ENCODE data around the gene PPM1B.
"Not testable (repeated sequence)": the region's sequence is repeated elsewhere in the genome, so short reads cannot be mapped to it uniquely, and the experiment has no call there.

Gene PPM1B

GRCh38 chr2:44200759-44201158 is 32.1 kb downstream of the PPM1B start:
- no peak for DNase-seq (ENCODE audit: low read depth in 3 of 3)

GRCh38 chr2:44201648-44202165 is 33.0 kb downstream of the PPM1B start:
- no peak for DNase-seq (ENCODE audit: low read depth in 3 of 3)

- no peak for DNase-seq (ENCODE audit: low read depth in 3 of 3)
Measured at GRCh38 chr2:44203542-44203941, 34.9 kb downstream of the PPM1B start.

- no peak for DNase-seq (ENCODE audit: low read depth in 3 of 3)
Measured at GRCh38 chr2:44205169-44205568, 36.5 kb downstream of the PPM1B start.

GRCh38 chr2:44207102-44207501 is 38.4 kb downstream of the PPM1B start:
- DNase-seq (ENCODE audit: low read depth in 3 of 3) = no peak

GRCh38 chr2:44207648-44208047 is 39.0 kb downstream of the PPM1B start:
- DNase-seq (ENCODE audit: low read depth in 3 of 3) = not testable (repeated sequence)

- no peak for DNase-seq (ENCODE audit: low read depth in 3 of 3)
Measured at GRCh38 chr2:44210362-44210761, 41.7 kb downstream of the PPM1B start.

DNA sequence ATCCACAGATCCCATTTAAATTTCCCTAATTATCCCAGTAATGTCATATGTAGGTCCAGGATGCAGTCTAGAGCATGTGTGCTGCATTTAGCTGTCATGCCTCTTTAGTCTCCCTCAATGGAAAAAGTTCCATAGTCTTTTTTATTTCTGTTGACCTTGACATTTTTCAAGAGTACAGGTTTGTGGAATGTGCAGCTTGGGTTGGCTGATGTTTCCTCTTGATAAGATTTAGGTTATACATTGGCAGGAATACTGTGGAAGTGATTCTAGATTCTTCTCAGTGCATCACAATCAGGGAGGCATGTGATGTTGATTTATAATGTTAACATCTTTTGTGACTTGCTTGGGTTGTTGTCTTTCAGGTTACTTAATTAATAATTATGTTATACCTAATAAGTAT is 42.5 kb downstream of the PPM1B start:
- no peak for DNase-seq (ENCODE audit: low read depth in 3 of 3)

GRCh38 chr2:44212302-44212701 is 43.6 kb downstream of the PPM1B start:
- DNase-seq (ENCODE audit: low read depth in 3 of 3) = no peak

DNA sequence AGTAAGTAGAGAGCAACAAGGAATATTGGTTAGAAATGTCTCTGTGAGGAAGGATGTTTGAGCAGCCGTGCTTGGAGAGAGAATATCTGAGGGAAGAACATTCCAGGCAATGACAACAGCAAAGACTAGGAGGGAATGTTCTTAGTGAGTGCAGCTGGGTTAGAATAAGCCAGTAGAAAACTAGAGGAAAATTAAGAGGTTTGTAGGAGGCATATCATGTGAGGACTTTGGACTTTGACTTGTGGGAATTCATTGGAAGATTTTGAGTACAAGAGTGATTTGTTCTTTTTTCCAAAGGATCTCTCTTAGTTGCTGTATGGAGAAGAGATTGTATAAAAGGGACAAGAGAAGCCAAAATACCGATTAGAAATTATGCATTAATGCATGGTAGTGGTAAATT is 47.2 kb downstream of the PPM1B start:
- no peak for DNase-seq (ENCODE audit: low read depth in 3 of 3)

- no peak for DNase-seq (ENCODE audit: low read depth in 3 of 3)
Measured at GRCh38 chr2:44218771-44219170, 50.1 kb downstream of the PPM1B start.

DNA sequence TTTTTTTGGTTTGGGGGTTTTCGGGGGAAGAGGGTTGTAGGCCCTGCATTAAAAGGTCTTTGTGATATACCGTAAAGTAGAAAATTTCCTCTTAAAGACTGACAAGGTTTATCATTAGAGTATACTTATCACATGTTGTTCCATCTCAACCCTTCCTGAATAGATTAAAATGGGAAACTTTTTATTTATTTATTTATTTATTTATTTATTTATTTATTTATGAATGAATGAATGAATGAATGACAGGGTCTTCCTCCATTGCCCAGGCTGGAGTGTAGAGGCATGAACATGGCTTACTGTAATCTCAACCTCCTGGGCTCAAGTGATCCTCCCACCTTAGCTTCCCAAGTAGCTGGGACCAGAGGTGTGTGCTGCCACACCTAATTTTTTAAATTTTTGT is 58.1 kb downstream of the PPM1B start:
- no peak for DNase-seq (ENCODE audit: low read depth in 3 of 3)

- DNase-seq (ENCODE audit: low read depth in 3 of 3) = no peak
Measured at GRCh38 chr2:44230378-44230777, 61.7 kb downstream of the PPM1B start.

DNA sequence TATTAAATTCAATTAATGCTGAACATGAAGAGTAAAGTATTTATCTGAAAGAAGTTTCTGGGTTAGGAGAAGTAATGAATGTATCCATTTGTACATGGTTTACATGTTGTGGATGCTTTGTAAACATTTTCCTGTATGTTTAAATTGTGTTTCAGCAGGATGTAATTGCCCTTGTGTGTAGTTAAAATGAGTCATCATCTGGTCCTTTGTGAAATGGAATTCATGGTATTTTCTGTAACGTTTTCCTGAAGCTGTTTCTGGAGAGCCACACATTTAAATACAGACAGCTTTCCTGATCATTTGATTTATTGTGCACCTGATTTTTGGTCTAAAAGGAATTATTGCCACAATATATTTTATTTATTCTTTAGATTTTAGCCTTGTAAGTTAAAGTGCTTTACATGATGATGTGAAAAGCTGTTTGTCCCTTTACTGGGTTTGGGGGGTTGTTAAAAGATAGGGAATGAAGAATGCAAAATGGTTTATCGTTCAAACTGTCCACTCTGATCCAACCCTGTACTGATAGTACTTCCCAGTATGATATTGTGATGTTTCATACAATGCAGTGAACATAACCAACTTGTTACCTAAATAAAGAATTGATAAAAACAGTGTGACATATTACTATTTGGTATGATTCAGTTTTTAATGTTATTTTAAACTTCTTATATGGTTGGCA is 64.9 kb downstream of the PPM1B start:
- DNase-seq (ENCODE audit: low read depth in 3 of 3) = no peak

- no peak for DNase-seq (ENCODE audit: low read depth in 3 of 3)
Measured at GRCh38 chr2:44237221-44237620, 68.5 kb downstream of the PPM1B start.

DNA sequence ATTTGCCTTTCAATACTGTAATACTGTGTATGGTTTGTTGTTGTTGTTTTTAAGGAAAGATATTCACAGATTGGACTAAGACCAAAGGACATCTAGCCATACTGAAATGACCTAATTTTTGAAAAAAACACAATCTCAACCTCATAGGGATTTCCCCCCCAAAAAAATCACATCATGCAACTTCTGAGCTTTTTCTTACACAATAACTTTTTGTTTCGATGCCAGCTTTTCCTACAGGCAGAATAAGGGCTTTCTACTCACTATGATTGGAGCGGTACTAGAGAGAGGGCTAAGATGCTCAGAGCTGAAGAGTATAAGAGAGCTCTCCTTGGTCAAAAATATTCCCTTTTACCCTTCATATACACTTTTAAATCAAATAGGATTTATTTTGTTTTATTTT is 74.2 kb downstream of the PPM1B start:
- no peak for DNase-seq (ENCODE audit: low read depth in 3 of 3)

DNA sequence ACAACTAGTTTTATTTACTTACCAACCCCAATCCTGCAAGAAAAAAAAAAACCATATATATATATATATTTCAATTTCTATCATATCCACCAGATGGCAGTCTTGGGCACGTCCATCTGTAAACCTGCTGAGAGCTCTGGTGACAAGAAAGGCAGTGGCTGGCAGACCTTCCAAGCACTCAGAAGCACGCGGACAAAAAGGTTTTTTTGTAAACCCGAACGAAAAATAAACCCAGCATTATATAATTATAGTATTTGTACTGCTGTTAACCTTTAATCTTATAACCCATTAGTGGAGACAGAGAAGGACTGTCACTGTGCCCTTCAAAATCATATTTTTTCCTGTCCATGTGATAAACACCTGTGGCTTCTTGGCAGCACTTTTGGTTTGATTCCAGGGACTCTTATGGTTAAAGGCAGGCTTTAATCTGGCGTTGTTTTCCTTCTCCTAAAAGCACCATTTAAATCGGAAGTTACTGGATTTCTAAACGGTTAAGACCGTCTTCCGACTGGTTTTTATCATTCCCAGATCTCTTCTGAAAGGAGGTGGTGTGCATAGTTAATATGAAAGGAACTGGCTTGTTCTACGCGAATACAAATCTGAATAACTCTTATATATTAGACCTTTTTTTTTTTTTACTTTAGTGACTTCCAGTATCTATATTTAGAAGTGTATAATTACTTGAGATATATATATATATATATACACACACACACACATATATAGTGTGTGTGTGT is 75.6 kb downstream of the PPM1B start:
- DNase-seq (ENCODE audit: low read depth in 3 of 3) = peak; percentile 17 to 39 (median 24)

DNA sequence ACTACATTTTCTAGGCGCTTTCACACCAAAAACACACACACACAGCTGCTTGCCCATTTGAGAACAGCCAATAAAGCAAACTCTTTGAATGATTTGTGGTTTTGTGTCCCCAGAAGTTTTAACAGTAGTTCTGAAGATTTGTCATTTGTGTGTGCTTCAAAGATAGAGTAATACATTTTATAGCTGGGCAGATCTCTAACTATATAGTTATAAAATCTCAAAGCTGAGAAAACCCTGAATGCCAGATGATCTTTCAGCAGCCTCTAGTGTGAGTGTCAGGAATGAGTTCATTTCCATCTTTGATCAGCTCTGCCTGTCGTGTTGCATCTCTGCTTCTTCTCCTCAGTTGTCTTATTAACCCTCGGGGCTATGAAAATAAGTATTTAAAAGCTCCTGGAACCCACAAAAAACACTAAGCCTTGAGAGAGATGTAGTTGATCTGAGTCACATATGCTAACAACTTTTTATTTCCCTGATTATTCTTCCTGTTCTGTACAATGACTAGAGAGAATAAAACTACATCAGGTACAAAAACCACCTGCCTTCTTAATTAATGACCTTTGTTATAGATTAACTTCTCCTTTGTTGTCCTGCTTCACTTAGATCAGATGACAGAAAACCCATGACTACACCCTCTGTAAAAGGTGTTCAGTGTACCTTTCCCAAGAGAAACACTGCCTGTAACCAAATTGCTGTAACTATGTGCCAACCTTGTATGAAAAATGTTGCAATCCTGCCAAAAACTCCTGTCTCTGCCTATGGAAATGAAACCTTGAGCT is 76.6 kb downstream of the PPM1B start:
- no peak for DNase-seq (ENCODE audit: low read depth in 3 of 3)

- DNase-seq (ENCODE audit: low read depth in 3 of 3) = no peak
Measured at GRCh38 chr2:44246436-44246835, 77.8 kb downstream of the PPM1B start.

DNA sequence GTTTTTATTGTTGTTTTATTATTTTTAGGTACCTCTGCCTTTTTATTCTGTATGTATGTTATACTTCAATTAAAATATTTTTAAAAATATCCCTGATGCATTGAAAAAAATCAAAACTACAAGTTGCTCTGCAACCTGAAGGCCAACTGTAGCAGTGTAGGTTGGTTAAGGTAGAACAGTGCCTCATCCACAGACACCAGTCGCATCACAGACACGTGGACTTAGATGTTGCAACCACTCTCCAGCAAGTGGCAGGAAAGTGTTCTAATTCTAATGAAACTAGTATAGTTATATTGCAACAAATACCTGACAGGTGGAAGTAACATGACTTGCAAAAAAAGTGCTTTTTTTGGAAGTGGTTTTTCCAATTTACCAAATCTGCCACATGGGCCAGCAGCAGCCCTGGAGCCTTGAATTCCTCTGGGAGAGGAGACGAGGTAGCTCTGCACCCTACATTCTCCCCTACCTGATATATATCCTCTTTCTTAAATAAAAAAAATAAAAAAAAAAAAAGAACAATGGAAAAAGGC is 78.2 kb downstream of the PPM1B start:
- DNase-seq (ENCODE audit: low read depth in 3 of 3) = no peak

DNA sequence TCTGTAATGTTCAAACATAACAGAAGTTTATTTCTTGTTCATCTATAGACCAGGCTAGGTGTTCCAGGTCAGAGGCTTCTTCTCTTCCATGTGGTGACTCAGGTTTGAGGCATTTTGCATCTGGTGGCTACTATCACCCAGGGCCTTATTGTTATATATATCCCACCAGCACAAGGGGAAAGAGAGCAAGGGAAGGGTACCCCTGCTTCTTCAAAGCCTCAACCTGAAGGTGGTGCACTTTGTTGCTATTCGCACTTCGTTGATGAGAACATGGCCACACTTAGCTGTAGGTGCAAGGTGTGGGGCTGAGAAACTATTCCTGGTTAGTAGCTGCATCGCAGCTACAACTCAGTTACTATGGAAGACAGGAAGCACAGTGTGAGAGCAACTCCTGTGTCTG is 79.2 kb downstream of the PPM1B start:
- DNase-seq (ENCODE audit: low read depth in 3 of 3) = no peak

- DNase-seq (ENCODE audit: low read depth in 3 of 3) = not testable (repeated sequence)
Measured at GRCh38 chr2:44249269-44249668, 80.6 kb downstream of the PPM1B start.
